Measurements from ENCODE around the gene GPC5.
"Not testable (repeated sequence)": the region's sequence is repeated elsewhere in the genome, so short reads cannot be mapped to it uniquely, and the experiment has no call there.

The GPC5 gene

DNA sequence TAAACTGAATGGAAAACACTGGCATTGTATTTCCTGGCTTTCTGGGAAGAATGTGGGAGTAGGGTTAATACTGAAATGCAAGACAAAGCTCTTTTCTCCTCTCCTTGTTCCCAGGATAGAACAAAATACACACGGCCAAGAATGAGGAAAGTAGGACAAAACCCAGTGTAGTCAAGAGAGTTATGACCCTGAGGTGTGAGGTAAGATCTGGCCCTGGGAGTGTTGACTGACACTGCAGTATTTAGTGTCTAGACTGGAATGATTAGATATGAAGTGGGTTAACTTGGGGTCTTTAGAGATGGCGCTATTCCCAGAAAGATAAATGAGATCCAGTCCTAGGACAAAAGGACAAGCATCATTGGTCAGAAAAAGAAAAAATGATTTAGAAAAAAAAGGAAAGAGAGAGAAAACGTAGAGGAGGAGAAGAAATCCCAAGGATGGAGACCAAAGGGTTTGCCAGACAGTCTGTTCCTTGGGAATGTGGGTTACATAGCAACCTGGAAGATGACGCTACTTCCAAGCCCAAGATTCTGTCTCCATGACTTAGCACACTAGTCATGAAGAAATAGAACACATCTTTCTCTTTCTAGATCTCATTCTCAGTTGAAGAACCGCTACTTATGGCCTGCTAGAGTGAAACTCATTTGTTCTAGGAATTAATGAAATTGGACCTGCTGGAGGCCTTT lies 1284.6 kb downstream of the GPC5 start:
- no peak for DNase-seq

DNA sequence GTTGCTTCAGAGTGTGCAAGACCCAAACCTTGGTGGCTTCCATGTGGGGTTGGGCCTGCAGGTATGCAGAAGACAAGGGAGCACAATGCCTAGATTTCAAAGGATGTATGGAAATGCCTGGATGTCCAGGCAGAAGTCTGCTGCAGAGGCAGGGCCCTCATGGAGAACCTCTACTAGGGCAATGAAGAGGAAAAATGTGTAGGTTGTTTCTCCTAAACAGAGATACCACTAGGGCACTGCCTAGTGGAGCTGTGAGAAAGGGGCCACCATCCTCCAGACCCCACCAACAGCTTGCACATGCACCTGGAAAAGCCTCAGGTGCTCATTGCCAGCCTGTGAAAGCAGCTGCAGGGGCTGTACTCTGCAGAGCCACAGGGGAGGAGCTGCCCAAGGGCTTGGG lies 1295.6 kb downstream of the GPC5 start:
- DNase-seq, result no peak

- DNase-seq, result not testable (repeated sequence)
Measured at GRCh38 chr13:92695827-92696226, 1297.4 kb downstream of the GPC5 start.

- no peak for DNase-seq
Measured at GRCh38 chr13:92716749-92717148, 1318.3 kb downstream of the GPC5 start.

DNA sequence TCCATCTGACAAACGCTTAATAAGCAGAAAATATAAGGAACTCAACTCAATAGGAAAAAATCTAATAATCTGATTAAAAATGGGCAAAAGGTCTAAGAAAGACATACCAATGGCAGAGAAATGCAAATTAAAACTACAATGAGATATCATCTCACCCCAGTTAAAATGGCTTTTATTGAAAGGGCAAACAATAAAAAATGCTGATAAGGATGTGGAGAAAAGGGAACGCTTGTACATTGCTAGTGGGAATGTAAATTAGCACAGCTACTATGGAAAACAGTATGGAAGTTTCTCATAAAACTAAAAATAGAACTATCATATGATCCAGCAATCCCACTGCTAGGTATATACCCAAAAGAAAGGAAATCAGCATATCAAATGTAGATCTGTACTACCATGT lies 1319.4 kb downstream of the GPC5 start:
- no peak for DNase-seq

DNA sequence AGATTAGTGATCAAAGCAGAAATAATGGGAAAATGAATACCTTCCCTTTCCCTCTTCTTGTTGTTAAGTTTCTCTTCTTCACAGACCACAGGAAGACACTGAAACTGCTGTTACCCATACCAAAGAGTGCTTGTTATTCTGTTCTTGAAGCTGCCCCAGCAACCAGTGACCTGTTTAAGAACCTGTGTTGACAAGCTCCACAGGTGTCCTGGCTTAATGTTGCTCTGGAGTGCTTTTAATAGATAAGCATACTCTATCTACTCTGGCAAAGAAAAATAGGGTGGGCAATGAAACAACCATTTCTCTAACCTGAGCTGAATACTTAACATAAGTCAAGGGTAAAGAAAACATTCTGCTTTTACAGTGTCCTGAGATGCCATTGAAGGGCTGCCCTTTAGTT lies 1321.4 kb downstream of the GPC5 start:
- peak; percentile 3 for DNase-seq

DNA sequence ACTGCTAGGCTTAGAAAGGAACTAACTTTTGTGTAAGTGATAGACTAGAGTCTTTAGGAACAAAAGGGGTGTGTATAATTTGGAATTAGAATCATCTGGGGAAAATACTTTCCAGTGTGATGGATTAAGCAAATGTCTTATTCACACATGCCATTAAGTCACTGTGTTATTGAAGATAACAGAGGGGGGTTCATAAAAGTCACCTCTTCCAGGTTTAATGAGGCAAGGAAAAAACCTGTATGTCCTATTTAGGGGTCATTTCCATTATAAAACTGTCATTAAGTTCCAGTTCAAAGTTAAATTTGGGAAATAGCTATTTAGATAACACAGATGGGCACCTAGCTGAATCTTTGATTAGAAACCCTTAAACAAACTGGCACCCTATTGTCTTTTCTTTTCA lies 1323.2 kb downstream of the GPC5 start:
- DNase-seq, result no peak

GRCh38 chr13:92727118-92727517 lies 1328.7 kb downstream of the GPC5 start:
- DNase-seq, result no peak

DNA sequence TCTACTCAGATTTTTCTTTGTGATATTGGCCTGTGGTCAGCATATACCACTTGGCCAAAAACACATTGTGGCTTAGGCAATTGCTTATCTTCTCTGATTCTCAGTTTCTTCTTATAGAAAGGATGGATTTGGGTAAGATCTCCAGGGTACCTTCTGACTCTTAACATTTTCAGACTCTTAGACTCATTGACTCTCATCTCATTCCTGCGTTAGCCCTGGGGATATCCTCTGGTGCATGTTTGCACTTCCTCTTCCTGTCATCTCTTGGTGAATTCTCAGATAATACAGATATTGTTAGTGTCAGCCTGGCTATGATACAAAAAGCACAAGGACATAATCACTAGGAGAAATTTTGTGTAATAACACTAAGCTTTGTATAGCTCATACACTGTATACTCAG lies 1335.6 kb downstream of the GPC5 start:
- DNase-seq, result no peak

DNA sequence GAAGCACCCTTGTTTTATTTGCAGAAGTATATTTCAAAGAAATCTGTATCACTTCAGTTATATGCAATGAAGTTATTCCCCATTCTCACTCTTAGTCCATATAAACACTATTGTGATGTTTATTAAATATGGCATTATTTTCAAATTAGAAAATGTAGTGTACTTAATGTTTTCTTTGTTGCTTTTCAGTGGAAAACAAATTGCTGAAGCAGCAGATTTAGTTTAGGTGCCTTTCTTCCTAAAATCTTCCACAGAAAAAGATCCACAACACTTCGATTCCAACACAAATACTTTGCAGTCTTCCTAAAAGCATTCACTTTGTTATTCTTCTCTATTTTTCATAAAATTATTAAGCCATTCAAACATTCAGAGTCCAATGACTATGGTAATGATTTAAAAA lies 1336.1 kb downstream of the GPC5 start:
- DNase-seq, result no peak

DNA sequence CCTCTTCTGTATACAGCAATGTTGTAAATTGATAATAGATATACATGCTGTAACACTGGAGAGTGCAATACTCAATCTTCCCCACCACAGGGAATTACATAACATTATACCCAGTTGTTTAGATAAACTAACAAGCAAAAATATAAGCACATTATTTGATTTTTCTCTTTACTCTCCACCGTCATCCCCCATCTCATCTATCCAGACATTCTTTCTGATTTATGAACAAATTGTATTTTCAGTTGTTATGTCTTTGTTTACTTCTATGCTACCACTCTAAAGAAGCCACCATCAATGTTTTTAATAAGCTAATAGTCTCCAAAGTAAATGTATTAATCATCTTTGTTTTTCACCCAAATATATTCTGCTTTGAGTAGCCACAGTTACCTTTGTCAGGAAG lies 1337.5 kb downstream of the GPC5 start:
- no peak for DNase-seq

GRCh38 chr13:92739306-92739818 lies 1340.9 kb downstream of the GPC5 start:
- DNase-seq, result no peak

- no peak for DNase-seq
Measured at GRCh38 chr13:92743992-92744391, 1345.6 kb downstream of the GPC5 start.

- no peak for DNase-seq
Measured at GRCh38 chr13:92745258-92745657, 1346.8 kb downstream of the GPC5 start.

- DNase-seq, result not testable (repeated sequence)
Measured at GRCh38 chr13:92752705-92753104, 1354.3 kb downstream of the GPC5 start.

GRCh38 chr13:92761710-92762109 lies 1363.3 kb downstream of the GPC5 start:
- DNase-seq, result no peak

DNA sequence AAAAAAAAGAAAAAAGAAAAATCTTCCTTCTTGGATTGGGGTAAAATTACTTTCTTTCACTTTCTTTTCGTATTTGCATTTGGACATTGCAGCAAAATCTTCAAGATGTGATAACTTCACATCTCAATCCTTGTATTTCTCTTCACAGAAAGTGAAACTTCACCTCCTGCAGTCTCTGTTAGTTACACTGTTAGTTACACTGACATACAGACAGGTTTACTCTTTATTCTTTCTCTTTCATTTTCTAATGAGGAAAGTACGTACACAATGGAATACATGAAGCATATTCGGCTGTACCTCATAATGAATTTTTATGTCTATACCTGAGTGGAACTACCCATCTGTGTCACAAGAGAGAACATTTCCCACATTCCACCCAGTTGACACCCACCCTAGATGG lies 1369.0 kb downstream of the GPC5 start:
- DNase-seq, result no peak

DNA sequence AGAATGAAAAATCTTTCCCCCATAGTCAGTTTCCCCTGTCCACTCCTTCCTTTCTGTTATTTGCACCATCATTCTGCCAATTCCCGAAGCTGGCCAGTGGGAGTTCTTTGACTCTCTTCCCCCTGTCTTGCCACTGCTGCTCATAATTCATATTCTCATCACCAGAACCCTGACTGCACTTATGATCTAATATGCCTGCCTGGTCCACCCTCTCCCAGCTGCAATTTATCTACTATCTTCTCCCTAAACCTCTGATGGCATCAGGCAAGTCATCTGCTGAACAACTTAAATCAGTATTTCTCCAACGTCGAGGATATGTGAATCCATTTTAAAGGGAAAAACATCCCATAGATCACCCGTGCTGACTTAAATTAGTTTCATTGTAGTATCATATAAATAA lies 1370.2 kb downstream of the GPC5 start:
- no peak for DNase-seq

GRCh38 chr13:92769046-92769445 lies 1370.6 kb downstream of the GPC5 start:
- no peak for DNase-seq

DNA sequence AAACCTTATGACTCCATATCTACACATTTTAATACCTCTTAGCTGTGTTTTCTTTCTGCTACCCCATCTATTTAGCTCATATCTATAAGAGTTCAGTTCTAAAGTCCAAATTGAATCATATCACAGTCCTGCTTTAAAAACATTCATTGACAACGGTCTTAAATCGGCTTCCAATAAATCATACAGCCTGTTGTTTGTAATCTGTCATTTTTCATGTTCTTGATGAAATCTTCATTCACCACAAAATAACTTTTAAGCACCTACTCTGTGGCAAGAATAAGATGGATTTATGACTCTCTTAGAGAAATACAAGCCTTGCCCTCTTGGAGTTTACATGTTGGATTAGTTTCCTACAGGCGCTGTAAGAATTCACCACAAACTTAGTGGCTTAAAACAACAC lies 1377.2 kb downstream of the GPC5 start:
- DNase-seq, result no peak

- DNase-seq, result no peak
Measured at GRCh38 chr13:92781965-92782690, 1383.7 kb downstream of the GPC5 start.

- DNase-seq, result no peak
Measured at GRCh38 chr13:92802776-92803175, 1404.4 kb downstream of the GPC5 start.

DNA sequence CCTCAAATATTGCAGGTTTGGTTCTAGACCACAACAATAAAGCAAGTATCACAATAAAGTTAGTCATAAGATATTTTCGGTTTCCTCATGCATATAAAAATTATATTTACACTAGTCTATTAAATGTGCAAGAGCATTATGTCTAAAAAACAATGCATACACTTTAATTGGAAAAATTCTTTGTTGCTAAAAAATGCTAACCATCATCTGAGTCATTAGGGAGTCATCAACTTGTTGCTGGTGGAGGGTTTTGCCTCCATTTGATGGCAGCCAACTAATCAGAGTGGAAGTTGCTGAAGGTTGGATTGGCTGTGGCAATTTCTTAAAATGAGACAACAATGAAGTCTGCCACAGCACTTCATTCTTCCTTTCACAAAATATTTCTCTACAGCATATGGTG lies 1405.9 kb downstream of the GPC5 start:
- no peak for DNase-seq

DNA sequence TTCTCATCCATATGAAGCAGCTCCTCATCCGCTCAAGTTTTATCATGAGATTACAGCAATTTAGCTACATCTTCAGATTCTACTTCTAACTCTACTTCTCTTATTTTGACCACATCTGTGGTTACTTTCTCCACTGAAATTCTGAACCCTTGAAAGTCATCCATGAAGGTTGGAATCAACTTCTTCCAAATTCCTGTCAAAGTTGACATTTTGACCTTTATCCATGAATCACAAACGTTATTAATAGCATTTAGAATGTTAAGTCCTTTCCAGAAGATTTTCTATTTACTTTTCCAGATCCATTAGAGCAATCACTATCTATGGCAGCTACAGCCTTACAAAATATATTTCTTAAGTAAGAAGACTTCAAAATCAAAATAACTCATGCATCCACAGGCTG lies 1406.5 kb downstream of the GPC5 start:
- no peak for DNase-seq

DNA sequence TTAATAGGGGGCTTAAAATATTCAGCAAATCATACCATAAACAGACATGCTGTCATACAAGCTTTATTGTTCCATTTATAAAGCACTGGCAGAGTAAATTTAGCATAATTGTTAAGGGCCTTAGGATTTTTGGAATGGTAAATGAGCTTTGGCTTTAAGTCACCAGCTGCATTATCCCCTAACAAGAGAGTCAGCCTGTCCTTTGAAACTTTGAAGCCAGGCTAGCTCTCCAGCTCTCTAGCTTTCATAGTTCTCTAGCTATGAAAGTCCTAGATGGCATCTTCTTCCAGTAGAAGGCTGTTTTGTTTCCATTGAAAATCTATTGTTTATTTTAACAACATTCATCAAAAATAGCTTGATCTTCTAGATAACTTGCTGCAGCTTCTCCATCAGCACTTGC lies 1407.3 kb downstream of the GPC5 start:
- DNase-seq, result no peak

Data from NCI-H1105 (cell line).